NCI-H446 treated with DMSO at 0.1 percent for 48 hours (cell line): ENCODE measurements around the gene TCF23.
"Not testable (repeated sequence)": the region's sequence is repeated elsewhere in the genome, so short reads cannot be mapped to it uniquely, and the experiment has no call there.

Experiments used
- DNase-seq: peaks from one replicate; lab custom pipeline; 2025; lab: John Stamatoyannopoulos, UW

The TCF23 gene

GRCh38 chr2:27189989-27190388 lies 41.2 kb downstream of the TCF23 start:
- DNase-seq = no peak

GRCh38 chr2:27191070-27191829 lies 42.4 kb downstream of the TCF23 start:
- peak; percentile 19 for DNase-seq

- DNase-seq = no peak
Observed at GRCh38 chr2:27194538-27195354, 45.9 kb downstream of the TCF23 start.

- DNase-seq = not testable (repeated sequence)
Observed at GRCh38 chr2:27195799-27196198, 47.0 kb downstream of the TCF23 start.

GRCh38 chr2:27198068-27198467 lies 49.3 kb downstream of the TCF23 start:
- not testable (repeated sequence) for DNase-seq

- no peak for DNase-seq
Observed at GRCh38 chr2:27198627-27199026, 49.8 kb downstream of the TCF23 start.

GRCh38 chr2:27199241-27199640 lies 50.4 kb downstream of the TCF23 start:
- no peak for DNase-seq

GRCh38 chr2:27201675-27202074 lies 52.9 kb downstream of the TCF23 start:
- no peak for DNase-seq

- no peak for DNase-seq
Observed at GRCh38 chr2:27202854-27203253, 54.0 kb downstream of the TCF23 start.

GRCh38 chr2:27203741-27204140 lies 54.9 kb downstream of the TCF23 start:
- no peak for DNase-seq

GRCh38 chr2:27204566-27204965 lies 55.8 kb downstream of the TCF23 start:
- no peak for DNase-seq

- no peak for DNase-seq
Observed at GRCh38 chr2:27205206-27205605, 56.4 kb downstream of the TCF23 start.

- no peak for DNase-seq
Observed at GRCh38 chr2:27206346-27206745, 57.5 kb downstream of the TCF23 start.
